GM19468 (cell line): ENCODE results near the gene SH3RF3.

Source experiments
- ATAC-seq: cut with Tn5 transposase; IDR thresholded peaks from one replicate; pipeline ENCODE4 v1.9.1; 2021; ENCODE audit warnings: mild to moderate bottlenecking, moderate library complexity, moderate number of reproducible peaks; ENCODE audit not compliant: unreplicated experiment; ENCODE audit errors: extremely low read depth

SH3RF3 gene

GRCh38 chr2:109320195-109320922 is 191.4 kb downstream of the SH3RF3 start:
- no peak for ATAC-seq

GRCh38 chr2:109321570-109321969 is 192.6 kb downstream of the SH3RF3 start:
- no peak for ATAC-seq

GRCh38 chr2:109322111-109322510 is 193.1 kb downstream of the SH3RF3 start:
- no peak for ATAC-seq

- ATAC-seq: no peak
These were observed 193.6 kb downstream of the SH3RF3 start for GRCh38 chr2:109322641-109323040.

GRCh38 chr2:109324861-109325260 is 195.9 kb downstream of the SH3RF3 start:
- no peak for ATAC-seq

GRCh38 chr2:109325570-109325969 is 196.6 kb downstream of the SH3RF3 start:
- no peak for ATAC-seq

- no peak for ATAC-seq
These were observed 197.3 kb downstream of the SH3RF3 start for GRCh38 chr2:109326306-109326705.

- no peak for ATAC-seq
These were observed 201.1 kb downstream of the SH3RF3 start for GRCh38 chr2:109330056-109330455.

- ATAC-seq: no peak
These were observed 202.1 kb downstream of the SH3RF3 start for GRCh38 chr2:109331081-109331480.

- no peak for ATAC-seq
These were observed 203.2 kb downstream of the SH3RF3 start for GRCh38 chr2:109331896-109332848.

- ATAC-seq: no peak
These were observed 203.9 kb downstream of the SH3RF3 start for GRCh38 chr2:109332880-109333279.

GRCh38 chr2:109333414-109334210 is 204.6 kb downstream of the SH3RF3 start:
- ATAC-seq: no peak

GRCh38 chr2:109335631-109336176 is 206.7 kb downstream of the SH3RF3 start:
- no peak for ATAC-seq

GRCh38 chr2:109336296-109336695 is 207.3 kb downstream of the SH3RF3 start:
- no peak for ATAC-seq

- no peak for ATAC-seq
These were observed 208.2 kb downstream of the SH3RF3 start for GRCh38 chr2:109337221-109337620.

- ATAC-seq: no peak
These were observed 210.5 kb downstream of the SH3RF3 start for GRCh38 chr2:109339519-109339966.

GRCh38 chr2:109340381-109340780 is 211.4 kb downstream of the SH3RF3 start:
- ATAC-seq: no peak

GRCh38 chr2:109341355-109342255 is 212.6 kb downstream of the SH3RF3 start:
- ATAC-seq: no peak

GRCh38 chr2:109342256-109342850 is 213.3 kb downstream of the SH3RF3 start:
- ATAC-seq: no peak
